Hematopoietic multipotent progenitor cell treated with erythropoietin and hydrocortisone succinate and interleukin-3 and kit ligand, for 4 days (in vitro differentiated cells): Measurements from ENCODE around the gene SFXN3.
A peak's percentile ranks its signal among the peaks of the same experiment; 100 is the strongest.

Experiments used
- DNase-seq: peaks from one replicate; pipeline ENCODE4 v3.0.0-alpha.2; 2015

Gene SFXN3

GRCh38 chr10:101080933-101081931 is 50.2 kb downstream of the SFXN3 start:
- peak; percentile 40 for DNase-seq

- no peak for DNase-seq
Observed at GRCh38 chr10:101085846-101086245, 54.8 kb downstream of the SFXN3 start.

- no peak for DNase-seq
Observed at GRCh38 chr10:101087376-101087775, 56.3 kb downstream of the SFXN3 start.

GRCh38 chr10:101087965-101088364 is 56.9 kb downstream of the SFXN3 start:
- no peak for DNase-seq

GRCh38 chr10:101089520-101090299 is 58.7 kb downstream of the SFXN3 start:
- DNase-seq, result no peak

- no peak for DNase-seq
Observed at GRCh38 chr10:101090597-101090996, 59.6 kb downstream of the SFXN3 start.
